CD4-positive, alpha-beta T cell treated with Interleukin-4 for 4 hours (primary cell): ENCODE data around the gene CEP164.
"Not testable (repeated sequence)": the region's sequence is repeated elsewhere in the genome, so short reads cannot be mapped to it uniquely, and the experiment has no call there.

ENCODE experiments used
- DNase-seq: peaks from one replicate; pipeline ENCODE4 v3.0.0-alpha.2; 2020

The CEP164 gene

DNA sequence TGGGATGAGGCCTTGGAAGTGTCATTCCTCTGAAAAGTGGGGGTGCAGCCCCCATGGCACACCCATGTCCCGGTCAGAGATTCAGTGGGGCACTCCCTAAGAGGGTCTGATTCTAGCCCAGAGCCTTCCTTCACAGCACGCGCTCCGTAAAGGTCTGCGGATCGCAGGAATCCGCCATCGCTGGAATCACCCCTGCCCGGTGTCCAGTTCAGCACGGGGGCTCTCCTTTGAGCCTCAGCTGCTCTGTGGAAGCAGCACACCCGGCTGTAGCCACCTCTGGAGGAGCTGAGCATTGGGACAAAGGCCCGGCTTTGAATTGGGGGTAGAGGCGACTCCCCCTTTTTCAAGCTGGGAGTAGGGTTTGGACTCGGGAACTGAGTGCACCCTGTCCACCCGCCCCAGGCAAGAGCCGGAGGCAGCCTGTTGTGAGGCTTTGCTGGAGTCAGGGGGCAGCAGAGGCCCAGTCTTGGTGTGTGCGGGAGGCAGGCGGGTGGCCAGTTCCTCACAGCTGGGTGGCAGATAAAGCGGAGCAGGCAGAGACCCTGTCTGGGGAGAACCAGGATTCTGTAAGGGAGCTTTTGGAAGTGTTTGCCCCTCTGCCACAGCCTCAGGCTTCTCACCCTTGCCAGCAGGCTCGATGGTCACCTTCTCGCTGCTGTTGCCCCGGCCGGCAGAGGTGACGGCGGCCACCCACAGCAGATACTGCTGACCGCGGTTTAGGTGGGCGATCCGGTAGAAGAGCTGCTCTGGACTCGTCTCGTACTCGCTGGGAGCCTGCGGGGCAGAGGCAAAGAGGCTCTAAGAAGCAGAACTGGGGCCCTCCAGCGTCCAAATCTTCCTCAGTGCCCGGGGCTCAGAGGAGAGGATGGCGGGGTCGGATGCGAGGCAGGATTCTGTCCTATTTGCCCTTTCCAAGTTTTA, 115.9 kb downstream of the CEP164 start:
- no peak for DNase-seq

DNA sequence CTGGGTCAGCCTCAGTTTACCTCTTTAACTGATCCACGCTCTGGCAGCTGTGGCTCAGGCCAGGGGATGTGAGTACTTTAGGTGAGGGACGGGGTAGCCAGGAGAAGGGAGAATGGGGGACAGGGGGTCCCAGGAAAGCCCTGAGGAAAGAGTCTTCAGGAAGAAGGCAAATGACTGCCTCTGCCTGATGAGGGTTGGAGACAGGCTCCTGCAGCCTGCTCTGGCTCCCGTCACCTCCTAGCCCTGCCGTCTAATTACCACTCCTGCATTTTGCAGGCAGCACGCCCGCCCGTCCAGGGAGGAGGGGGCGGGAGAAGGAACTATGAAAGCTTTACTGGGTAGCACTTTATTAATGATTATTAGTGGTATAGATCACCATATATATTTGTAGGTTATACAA, 116.6 kb downstream of the CEP164 start:
- DNase-seq: no peak

DNA sequence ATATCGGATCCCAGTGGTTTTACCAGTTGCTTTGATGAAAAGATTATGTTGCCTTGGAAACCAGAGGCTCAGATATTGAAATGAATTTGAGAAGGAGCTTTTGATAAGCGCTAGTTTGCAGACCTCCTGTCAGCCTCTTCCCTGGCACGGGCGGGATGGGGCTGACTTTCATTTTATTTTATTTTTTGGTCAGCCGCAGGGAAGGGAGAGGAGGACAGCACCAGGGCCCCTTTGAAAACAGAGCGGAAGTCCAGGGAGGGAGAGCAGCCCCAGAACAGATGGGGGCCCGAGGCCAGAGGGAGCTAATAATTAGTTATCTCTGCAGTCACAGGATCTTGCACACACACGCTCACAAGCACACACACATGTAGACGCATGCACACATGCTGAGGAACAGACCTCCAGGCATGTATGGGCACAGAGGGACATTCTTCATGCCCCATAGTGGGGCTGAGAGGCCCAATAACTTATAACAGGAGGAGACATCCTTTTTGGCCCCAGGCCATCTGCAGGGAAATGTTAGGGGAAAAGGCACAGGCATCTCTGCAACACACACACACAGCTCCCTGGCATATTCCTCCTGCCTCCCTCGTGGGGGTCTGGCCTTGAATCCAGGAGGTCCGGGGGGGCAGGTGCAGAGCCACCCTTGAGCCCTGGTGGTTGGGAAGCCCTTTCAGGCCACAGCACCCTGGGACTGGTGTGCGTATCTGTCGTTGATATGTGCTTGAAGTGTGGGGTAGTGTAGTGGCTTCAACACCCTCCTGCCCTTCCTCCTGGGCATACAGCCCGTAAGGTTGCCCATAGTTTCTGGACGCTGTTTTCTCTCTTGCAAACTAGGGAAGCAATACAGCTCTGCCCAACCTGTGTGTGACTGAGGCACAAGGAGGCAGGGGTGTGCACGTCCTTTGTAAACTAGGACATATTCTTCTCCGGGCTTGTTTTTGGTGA, 117.3 kb downstream of the CEP164 start:
- DNase-seq: no peak

DNA sequence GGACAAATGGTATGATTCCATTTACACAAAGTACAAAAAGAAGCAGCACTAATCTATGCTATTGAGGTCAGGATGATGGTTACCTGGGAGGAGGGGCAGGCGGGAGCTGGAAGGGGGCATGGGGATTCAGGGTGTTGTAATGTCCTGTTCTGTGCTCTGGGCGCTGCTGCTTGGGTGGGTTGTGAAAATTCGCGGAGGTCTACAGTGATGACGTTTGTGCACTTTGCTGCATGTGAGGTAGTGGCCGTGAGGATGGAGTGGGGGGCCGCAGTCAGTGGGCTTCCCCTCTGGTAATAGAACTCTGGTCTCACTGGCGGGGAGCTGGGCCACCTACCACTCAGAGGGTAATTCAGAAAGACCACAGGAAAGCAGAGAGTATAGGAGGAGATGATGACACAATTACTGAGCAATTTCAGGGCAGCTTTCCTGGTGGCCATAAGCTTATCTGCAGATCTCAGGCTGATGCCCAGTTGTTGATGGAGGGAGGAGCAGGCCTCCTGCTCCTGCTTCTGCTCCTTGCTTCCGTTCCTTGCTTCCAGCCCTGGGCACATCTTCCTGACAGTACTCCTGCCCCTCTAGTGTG, 121.5 kb downstream of the CEP164 start:
- DNase-seq: no peak

DNA sequence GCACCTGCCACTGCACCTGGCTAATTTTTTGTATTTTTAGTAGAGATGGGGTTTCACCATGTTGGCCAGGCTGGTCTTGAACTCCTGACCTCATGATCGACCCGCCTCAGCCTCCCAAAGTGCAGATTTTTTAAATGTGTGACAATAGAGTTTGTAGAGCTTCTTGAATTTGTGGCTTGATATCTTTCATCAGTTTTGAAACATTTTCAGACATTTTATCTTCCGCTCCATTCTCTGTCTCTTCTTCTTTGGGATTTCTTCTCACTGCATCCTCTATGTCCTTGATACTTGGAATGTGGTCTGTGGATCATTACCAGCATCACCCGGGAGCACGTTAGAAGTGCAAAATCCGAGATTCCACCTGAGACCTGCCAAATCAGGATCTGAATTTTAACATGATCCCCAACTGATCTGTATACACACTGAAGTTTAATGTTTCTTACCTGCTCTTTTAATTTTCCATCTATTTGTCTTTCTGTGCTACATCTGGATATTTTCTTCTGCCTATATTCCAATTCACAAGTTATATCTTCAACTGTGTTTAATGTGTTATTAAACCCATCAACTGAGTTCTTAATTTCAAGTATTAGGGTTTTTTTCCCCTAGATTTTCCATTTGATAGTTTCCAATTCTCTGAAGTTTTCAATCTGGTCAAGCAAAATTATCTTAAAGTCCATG, 126.4 kb downstream of the CEP164 start:
- DNase-seq: no peak

DNA sequence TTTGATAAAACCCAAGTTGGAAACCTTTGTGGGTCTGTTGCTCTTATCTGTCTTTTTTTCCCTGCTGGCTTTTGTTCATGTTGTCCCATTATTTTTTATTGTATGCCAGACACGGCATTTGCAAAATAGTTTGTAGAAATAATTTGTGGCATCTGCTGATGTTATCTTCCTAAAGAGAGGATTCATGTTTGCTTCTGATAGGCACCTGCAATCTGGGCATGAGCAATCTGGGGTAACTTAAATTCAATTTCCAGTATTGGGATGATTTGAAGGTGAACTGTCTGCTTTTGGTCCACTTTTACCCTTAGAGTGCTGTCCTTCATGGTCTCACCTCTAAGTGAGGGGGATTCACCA, 126.9 kb downstream of the CEP164 start:
- no peak for DNase-seq

DNA sequence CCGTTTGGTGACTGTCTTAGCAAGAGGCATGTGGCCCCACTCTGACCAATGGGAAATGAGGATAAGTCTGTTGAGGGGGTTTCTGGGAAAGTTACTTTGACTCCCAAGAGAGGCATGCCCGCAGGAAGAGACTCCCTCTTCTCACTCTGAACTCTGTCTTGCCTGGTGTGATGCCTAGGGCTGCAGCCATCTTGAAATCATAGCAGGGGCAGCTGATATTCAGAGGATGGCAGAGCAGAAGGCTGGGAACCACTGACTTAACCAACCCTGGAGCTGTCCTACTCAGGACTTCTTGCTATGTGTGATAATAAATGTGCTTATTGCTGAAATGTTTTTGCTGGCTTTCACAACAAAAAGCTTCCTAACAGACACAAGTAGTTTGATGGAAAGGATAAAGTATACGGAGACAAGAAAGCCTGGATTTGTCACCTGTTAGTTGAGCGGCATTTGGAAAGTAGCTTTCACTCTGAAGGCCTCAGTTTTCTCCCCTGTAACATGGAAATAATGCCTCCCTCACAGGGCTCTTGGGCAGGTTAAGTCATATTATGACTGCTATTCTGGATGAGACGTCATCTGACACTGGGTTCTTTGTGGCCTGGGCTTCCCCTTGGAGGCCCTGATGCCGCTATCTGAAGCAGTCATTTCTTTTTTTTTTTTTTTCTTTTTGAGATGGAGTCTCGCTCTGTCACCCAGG, 128.5 kb downstream of the CEP164 start:
- DNase-seq: no peak

DNA sequence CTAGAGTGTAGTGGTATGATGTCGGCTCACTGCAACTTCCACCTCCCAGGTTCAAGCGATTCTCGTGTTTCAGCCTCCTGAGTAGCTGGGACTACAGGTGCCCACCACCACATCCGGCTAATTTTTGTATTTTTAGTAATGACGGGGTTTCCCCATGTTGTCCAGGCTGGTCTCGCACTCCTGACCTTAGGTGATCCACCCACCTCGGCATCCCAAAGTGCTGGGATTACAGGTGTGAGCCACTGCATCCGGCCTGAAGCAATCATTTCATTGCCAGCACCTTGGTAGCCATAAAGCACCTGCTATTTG, 129.0 kb downstream of the CEP164 start:
- not testable (repeated sequence) for DNase-seq

DNA sequence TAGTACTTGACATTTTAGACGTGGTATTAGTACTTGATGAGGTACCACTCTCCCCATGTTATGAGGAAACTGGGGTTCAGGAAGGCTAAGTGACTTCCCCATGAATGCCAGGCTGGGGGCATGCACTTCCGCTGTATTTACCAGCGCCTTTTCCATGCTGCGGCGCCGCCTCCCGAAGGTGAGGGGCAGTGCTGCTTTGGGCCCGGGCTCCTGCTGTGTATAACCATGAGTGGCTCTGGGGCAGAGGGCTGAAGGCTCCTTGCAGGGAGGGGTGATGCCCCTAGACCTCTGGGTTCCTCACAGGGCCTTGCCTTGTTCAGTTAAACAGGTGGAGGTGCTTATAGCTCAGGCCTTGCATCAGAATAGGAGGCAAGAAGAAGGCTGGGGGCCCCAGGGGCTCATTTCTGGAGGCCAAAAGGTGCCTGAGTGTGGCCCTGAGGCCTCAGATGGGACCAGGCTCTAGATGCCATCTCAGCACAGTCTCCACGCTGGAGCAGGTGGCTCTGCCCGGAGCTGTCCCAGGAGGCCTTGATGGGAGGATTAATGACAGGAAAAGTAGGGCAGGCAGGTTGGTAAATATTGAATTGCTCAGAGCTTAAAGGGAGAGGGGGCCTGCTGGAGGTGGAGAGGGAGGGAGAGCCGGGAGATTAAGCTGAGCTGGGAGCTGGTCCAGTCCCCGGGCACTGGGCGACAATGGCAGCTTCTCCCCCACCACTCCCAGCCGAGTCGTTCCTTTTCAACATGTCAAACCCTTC, 129.6 kb downstream of the CEP164 start:
- no peak for DNase-seq

DNA sequence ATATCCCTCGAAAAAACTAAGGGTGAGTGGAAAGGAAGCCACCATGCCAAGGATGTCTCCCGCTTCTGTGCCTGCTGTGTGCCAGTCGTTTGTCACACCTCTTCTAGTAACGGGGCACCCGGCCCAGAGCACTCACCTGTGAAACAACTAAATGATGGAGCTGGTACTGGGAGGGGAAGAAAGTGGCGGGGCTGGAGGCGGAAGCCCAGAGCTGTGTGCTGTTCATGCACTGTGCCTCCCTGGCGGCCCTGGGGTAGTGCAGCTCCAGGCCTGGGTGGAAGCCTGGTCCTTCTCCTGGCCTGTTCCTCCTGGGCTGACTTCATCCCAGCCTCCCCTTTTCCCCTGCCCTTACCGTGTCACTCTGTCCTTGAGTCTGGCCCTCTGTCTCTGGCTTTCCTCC, 130.2 kb downstream of the CEP164 start:
- no peak for DNase-seq

DNA sequence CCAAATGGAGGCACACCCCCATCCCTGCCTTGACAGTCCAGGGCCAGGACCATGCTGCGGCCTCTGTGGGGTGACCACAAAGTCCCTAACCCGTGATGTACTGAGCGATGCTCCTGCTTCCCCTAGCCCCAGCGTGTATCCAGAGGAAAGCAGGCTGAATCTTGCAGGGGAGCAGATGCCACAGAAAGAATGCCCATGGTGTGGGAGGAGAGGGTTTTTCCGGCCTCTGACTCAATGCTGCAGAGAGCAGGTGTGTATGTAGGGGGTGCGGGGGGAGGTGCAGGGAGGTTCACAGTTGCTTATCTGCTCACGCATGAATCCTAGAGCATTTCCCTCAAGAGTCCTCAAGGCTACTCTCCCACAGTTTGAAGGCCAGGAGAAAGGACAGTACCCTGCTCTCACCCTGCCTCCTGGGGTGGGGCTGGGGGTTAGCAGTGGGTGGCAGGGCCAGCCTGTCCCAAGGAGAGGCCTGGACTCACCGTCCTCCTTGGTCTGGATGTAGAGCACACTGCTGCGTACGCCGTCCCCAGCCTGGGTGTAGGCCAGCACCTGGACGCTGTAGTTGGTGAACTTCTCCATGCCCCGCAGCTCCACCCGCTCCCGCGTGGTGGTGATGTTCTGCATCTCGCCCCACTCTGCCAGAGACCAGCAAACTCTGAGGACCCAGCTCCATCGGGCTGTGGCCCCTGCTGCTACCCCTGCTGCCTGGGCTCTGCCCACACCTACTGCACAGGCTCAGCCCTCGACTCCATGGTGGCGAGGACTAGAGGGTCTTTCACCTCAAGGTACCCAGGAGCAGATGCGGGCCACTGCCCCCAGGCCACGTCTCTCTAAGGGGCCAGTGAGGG, 130.8 kb downstream of the CEP164 start:
- DNase-seq: no peak

DNA sequence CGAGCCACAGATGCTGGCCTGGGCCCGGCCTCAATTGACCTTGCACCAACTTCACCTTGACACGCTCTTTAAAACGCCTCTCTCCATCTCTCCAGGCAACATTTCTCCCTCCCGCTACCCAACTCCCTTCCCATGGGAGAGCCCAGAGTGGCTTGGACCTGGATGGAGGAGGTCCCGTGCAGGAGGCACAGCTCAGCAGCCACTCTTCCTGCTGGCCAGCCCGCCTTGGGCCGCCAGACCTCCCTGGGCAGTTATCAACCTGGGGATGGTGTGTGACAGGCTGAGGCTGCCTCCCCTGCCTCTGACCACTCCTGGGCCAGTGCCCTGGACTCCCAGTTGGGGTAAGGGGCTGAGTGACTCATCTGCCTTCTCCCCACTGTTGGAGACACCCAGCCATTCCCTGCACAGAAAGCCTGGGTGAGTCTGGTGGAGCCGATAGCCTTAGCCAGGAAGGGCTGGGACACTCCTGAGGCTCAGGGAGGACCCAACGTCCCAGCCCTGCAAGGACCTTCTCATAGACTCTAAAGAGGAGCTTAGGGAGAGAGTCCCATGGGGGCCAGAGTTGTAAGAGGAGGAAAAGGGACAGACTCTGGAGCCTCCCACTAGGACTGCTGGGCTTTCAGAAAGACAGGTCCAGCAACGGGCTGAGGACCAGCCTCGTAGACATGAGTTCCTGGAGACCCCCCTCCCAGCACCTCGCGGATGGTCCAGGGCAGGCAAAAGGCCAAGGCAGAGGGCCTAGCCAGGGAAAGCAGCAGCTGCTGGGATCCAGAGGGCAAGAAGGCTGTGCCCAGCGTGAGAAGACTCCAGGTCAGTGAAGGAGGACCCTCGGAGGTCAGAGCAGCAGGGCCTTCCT, 131.7 kb downstream of the CEP164 start:
- DNase-seq: no peak

DNA sequence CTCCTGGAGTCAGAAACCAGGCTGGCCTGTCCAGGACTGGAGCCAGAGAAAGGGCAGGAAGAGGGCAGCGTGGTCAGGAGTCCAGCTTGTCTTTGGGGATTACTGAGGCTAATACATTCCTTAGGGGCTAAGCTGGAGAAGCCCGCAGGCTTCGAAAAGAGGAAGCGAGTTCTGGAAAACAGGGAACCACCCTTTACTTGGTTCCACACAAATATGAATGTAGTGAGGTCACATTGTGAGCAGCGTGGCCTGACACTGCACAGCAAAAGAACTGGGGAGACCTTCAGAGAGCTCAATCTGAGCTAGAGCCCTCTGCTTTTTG, 132.3 kb downstream of the CEP164 start:
- DNase-seq: no peak

DNA sequence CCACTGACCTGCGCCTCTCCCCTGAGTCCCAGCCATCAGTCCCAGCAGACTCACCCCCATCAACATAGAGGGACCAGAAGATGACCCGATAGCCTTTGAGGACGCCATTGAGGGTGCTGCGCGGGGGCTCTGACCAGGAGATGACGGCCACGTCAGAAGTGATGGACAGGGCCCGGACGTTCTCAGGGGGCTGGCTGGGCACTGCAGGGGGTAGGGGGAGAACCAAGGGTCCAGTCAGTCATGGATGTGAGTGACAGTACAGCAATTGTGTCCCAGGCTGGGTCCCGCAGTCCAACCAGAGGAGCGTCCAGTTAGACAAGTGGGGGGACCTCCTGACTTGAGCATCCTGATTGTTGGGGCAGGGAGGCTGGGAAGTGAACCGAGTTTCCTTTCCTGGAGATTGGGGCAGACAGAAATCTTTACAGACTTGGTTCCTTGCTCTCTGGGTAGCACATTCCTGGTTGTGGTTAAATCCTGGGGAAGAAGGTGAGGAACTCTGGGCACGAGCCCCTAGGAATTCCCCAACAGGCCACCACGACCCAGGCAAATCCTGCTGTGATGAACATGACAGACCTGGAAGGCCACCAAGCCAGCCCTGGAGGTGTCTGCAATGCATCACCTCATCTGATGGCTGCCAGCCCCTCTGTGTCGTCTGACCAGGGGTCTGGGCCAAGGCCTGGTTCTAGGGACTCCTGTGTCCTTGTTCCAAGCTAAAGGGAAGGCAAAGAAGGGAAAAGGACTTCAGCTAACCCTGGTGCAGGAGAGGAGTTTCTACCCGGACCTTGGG, 133.9 kb downstream of the CEP164 start:
- DNase-seq: no peak

DNA sequence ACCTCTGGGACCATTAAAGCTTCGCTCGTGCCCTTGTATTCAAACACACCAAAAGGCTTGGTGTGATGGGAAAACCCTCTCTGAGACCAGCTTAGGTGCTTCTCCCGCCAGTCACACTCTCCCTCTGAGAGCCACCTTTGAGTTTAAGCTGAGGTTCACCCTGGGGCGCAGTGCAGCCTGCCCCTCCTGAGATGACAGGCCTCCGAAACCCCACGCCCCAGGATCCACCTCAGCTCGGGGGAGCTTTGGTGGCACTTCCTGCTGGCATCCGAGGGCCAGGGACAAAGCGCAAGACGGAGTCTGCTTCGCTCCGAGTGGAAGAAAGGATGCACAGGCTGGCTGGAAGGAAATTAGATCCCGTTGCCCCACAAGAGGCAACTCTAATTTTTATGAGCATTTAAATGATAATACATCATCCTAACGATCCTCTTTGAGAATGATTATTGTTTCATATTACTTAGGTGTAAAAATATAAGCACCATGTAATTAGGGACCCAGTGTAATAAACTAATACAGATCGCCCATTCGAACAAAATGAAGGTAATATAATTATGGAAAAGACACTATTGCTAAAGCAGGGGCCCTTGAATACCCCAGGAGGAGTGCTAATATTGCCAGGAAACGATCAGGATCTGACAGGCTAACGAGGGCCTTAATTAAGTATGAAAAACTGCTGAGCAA, 134.7 kb downstream of the CEP164 start:
- no peak for DNase-seq

DNA sequence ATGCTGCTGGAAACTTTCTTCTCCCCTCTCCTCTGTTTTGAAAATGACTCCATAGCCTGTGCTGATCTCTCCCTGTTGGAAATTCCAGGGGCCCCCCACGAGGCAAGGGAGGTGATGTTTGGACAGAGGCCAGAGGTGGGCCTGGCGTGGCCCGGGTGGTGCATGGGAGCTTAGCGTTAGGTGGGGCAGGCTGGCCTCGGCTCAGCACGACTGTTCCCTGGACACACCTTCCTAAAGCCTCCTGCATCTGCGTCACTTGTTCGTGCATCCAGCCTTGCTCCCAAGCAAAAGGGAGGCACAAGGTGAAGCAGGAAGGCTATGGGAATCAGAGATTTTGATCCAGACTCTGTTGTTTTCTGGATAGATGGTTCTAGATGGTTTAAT, 135.2 kb downstream of the CEP164 start:
- DNase-seq: no peak
